GM19240 (cell line): ENCODE data around the gene REM2.

Source experiments
- DNase-seq: peaks from one replicate; pipeline ENCODE4 v3.0.0; 2011; ENCODE audit warnings: low spot score; ENCODE audit not compliant: insufficient read length

REM2 gene, protein sequence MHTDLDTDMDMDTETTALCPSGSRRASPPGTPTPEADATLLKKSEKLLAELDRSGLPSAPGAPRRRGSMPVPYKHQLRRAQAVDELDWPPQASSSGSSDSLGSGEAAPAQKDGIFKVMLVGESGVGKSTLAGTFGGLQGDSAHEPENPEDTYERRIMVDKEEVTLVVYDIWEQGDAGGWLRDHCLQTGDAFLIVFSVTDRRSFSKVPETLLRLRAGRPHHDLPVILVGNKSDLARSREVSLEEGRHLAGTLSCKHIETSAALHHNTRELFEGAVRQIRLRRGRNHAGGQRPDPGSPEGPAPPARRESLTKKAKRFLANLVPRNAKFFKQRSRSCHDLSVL

DNA sequence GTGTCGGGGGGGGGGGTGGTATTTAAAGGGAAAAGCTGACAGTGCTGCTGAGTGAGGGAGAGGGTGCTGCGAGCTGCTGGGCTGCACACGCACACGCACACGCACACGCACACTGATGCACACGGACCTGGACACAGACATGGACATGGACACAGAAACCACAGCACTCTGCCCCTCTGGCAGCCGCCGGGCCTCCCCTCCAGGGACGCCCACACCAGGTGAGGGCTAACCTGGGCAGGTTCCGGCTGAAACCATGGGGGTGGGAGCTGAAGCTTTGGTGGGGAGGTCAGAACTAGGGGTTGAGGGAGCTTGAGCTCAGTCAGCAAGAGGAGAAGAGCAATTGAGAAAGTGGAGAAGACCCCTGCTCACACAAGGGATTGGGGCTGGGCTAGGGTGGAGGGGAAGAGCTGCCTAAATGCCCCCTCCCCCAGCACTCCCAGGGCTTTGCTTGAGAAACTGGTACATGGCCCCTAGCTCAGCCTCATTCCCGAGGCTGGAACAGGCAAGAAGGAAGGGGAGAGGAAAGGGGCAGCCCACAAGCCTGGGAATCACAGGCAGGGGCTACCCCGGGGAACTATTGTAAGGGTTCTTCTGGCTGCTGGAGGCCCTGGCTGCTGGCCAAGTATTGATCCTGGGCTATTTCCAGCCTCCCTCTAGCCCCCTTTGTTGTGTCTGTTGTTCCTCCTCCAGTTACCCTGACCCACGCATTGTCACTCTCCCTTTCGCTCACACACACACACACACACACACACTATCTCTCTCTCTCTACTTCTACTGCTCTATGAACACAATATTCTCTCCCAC, at the start of gene REM2:
TSS of gene REM2 (plus strand) at position 50 of the 804 bp plus-strand sequence. CDS start at position 116, 66 bp downstream.
- DNase-seq = no peak

DNA sequence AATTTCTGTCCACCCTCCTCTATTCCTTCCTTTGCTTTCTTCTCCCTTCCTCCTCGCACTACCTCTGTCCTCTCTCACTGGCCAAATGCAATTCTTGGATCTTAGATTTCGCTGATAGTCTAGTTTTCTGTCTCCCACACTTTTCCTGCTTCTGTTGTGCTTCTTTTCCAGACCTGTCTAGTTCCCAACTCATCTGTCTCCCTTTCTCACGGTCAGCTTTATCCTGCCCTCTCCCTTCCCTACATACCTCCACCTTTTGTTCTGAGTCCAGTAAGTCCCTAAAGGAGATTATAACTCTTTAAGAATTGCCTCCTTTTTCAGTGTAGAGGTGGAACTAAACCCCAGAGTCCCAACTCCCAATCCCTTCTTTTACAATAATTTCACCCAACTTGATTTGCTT, 47.5 kb upstream of the REM2 start:
- DNase-seq = no peak

DNA sequence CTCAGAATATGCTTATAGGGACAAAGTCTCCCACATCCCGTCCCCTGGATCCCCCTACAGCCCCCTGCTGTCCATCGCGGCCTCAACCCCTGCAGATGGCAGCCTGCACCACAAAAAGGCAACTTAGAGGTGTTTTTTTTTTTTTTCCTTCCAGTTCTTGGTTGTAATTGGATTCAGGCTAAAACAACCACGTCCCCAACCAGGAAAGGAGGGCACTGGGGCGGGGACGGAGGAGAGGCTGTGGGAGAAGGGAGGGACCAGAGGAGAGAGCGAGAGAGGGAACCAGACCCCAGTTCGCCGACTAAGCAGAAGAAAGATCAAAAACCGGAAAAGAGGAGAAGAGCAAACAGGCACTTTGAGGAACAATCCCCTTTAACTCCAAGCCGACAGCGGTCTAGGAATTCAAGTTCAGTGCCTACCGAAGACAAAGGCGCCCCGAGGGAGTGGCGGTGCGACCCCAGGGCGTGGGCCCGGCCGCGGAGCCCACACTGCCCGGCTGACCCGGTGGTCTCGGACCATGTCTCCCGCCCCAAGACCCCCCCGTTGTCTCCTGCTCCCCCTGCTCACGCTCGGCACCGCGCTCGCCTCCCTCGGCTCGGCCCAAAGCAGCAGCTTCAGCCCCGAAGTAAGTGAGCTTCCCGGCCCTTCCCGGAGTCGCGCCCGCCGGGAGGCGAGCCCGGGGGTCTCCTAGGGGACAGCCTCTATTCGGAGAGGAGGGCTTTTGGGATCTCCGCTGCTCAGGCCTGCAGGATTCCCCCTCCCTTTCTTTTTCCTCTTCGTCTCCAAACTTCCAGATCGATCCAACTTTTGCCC, 46.5 kb upstream of the REM2 start, which contains the start of gene MMP14:
TSS of gene MMP14 (plus strand) at position 285 of the 813 bp plus-strand sequence. CDS start at position 518, 233 bp downstream.
- DNase-seq = no peak

DNA sequence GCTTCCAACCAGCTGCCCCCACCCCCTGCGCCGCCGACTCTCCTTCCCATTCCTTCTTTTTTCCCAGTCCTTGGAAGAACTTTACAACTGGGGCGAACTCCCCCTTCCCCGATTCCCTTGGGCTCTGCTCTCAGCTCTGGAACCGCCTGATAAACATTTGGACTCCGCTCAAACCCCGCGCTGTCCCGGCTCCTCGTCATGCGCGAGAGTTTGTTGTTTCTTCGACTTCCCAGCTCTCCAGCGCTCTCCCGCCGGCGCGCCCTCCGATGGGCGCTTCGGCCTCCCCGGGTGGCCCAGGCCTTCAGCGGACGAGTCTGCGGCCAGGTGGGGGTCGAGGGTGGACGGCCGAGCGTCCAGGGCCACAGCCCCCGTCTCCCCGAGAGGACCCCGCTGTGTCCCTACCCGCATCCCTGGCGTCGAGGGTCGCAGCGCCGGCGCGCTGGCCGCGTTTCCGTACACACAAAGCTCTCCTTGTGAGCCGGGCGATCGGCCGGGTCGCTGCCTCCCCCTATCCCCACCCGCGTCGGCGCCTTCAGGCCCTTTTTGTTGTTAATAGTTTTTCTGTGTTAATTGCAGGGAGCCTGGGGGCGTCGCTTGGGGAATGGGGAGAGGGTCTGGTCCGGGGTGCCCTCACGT, 45.8 kb upstream of the REM2 start:
- no peak for DNase-seq

DNA sequence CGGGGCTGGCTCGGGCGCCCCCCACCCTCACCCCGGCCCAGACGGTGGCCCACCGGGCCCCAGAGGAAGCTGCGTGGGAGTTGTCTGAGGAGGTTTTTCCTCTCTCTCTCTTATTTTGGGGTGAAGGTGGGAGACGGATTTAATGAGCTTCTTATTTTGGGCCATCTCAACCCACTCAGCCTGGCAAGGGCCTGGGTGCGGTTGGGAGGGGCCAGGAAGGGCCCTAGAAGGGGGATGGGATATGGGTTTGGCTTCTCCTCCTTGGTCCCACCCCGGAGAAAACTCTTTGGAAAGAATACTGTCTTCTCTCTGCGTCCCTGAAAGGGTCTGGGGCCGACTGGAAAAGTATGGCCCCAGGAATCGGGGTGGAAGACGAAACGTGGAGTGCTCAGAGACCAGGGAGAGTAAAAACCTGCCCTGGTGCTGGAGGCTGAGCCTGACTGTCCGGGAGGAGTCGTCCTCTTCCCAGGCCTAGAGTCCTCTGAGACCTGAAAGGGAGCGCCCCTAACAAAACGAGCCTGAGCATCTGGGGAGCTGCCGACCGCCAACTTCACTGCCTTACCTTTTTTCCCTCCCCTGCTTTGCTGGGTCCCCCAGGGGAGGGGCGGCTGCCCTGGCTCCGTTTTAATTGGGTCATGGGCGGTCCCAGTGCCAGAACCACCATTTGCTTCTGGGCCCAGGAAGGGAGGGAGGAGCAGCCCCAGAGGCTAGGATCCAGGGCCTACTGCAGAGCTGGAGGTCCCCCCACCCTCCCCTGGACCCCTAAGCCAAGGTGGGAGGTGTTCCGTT, 45.1 kb upstream of the REM2 start:
- no peak for DNase-seq

DNA sequence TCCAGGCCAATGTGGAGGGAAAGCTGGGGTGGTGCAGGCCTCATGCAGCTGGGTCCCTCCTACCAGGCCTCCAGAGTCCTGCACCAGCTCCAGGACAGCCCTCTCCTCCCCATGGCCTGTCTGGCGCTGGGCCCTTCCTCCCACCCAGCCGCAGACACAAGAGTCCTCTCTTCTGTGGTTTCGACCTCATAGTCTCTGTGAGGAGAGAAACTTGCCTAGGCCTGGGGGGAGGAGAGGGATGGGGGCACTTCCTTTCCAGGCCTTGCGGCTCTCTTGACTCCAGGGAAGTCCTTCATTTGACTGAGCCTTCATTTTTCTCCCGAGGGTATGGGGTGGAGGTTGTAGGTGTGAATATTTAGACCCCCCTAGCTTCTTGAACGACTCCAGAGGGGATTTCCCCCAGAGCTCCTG, 44.4 kb upstream of the REM2 start:
- no peak for DNase-seq

DNA sequence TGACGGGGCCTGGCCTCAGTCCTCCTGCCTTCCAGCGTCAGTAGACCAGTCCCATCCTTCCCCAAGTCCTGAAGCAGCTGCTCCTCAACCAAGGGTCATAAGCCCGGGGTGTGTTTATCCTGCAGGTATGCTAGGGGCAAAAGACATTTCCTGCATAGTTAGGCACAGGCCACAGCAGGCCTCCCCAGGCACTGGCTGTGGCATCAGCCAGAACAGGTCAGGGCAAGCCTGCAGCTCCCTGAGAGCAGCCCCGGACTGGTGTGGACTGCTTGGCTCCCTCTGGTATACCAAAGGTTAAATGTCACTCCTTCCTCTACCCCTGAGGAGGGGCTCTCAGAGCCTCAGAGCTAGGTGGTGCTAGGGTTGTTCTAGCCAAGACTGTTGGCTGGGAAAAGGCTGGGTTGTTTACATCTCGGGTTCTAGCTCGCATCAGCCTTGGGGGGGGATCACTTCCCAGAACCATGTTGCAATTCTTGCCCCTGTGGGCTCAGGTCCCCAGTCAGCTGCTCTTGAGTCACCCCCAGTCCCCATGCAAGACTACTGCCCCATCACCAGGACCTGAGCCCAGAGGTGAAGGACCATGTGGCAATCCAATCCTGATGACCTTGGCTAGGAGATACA, 43.8 kb upstream of the REM2 start:
- DNase-seq = no peak

DNA sequence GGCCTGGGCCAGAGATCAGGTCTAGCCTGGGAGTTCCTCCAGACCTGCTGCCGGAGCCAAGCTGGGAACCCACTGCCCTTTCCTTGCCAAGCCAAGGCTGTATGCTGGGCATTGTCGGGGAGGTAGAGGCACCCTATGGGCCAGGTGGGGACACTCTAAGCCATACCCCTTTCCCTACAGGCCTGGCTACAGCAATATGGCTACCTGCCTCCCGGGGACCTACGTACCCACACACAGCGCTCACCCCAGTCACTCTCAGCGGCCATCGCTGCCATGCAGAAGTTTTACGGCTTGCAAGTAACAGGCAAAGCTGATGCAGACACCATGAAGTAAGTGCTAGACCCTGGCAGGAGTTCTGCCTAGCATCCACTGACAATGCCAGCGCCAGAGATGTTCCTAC, 41.7 kb upstream of the REM2 start:
- no peak for DNase-seq

DNA sequence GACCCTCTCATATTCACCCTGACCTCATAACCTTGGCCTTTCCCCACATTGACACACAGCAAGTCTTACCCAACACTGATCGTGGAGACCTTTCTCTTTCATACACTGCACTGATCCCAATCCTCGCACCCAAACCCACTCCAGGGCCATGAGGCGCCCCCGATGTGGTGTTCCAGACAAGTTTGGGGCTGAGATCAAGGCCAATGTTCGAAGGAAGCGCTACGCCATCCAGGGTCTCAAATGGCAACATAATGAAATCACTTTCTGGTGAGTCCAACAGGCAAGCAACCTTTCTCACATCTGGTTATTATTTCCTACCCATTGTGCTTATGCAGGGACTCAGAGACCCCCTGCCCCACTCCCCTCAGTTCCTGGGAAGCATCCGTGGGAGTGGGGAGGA, 41.3 kb upstream of the REM2 start:
- no peak for DNase-seq

DNA sequence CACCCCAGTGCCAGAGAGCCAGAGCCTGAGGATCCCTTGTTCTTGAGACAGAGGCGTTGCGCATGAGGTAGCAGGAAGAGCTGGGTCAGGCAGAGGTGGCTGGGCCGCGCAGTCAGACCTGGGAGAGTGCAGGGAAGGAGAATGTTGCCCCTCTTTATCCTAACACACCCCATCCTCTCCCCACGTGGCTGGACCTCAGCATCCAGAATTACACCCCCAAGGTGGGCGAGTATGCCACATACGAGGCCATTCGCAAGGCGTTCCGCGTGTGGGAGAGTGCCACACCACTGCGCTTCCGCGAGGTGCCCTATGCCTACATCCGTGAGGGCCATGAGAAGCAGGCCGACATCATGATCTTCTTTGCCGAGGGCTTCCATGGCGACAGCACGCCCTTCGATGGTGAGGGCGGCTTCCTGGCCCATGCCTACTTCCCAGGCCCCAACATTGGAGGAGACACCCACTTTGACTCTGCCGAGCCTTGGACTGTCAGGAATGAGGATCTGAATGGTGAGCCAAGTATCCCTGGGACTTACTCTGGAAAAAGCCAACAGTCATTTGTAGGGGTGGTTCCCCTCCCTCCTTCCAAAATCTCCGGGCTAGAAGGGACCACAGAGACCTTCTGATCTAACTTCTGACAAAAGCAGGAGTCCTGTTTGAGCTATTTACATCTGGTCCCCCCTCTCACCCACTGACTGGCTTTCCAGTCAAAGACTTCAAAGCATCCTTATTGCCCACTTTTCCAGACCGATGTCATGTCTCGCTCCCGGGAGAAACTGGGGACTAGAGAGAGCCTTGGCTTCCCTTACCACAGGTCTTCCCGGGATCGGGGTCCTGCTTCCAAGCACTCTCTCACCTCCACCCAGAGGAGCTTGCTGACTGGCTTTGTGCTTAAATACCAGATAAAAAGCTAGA, 40.6 kb upstream of the REM2 start:
- no peak for DNase-seq

DNA sequence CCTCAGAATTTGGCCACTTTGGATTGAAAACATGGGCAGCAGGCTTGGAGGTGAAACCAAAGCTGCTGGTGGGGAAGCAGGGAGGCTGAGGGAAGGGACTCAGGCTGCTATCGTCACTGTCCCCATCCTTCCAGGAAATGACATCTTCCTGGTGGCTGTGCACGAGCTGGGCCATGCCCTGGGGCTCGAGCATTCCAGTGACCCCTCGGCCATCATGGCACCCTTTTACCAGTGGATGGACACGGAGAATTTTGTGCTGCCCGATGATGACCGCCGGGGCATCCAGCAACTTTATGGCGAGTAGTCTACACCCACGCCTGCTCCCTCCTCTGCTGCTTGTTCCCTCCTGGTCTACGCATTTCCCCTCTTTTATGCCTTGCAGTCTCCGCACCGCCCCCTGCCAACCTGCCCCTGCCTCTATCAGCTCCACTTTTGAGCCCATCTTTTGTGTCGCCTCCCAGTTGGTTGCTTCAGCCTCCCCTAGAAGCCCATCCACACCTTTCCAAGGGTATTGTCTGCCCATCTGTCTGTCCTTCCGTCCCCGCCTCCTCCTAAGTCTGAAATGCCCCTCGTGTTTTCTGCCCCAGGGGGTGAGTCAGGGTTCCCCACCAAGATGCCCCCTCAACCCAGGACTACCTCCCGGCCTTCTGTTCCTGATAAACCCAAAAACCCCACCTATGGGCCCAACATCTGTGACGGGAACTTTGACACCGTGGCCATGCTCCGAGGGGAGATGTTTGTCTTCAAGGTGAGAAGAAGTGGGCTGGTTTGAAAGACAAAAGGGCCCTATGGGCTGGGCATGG, 39.7 kb upstream of the REM2 start:
- DNase-seq = no peak

DNA sequence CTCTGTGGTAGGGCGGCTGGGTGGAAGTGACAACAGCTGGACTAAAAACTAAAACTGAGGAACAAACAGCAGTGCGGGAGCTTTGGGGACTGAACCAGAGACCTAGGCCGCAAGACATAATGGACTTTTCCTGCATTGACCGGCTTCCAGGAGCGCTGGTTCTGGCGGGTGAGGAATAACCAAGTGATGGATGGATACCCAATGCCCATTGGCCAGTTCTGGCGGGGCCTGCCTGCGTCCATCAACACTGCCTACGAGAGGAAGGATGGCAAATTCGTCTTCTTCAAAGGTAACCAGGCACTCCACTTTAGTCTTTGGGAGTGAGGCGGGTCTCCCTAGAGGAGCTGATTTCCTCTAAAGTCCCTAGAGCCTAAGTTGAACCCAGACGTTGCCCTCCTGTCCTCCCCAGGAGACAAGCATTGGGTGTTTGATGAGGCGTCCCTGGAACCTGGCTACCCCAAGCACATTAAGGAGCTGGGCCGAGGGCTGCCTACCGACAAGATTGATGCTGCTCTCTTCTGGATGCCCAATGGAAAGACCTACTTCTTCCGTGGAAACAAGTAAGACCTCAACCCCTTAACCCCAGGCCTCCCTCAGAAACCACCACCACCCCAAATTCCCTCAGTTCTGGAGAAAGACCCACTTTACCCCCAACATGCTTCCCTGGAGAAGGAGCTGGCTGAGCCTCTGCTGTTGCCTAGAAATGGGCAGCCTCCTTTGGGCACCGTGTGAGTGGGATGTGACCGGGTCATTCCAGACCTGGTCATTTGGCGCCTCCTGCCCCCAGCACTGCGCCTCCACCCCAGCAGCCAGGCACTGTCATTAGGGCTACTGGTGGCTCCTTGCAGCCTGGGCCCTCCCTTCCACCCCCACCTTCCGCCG, 38.6 kb upstream of the REM2 start:
- no peak for DNase-seq

DNA sequence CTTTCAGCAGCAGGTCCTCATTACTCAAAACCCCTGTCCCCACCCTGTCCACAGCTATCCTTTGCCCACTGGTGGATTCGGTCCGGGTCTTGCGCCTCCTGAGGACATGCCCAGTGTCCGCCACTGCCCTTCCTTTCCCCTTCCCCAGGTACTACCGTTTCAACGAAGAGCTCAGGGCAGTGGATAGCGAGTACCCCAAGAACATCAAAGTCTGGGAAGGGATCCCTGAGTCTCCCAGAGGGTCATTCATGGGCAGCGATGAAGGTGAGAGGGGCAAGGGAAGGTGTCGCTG, 38.0 kb upstream of the REM2 start:
- no peak for DNase-seq

DNA sequence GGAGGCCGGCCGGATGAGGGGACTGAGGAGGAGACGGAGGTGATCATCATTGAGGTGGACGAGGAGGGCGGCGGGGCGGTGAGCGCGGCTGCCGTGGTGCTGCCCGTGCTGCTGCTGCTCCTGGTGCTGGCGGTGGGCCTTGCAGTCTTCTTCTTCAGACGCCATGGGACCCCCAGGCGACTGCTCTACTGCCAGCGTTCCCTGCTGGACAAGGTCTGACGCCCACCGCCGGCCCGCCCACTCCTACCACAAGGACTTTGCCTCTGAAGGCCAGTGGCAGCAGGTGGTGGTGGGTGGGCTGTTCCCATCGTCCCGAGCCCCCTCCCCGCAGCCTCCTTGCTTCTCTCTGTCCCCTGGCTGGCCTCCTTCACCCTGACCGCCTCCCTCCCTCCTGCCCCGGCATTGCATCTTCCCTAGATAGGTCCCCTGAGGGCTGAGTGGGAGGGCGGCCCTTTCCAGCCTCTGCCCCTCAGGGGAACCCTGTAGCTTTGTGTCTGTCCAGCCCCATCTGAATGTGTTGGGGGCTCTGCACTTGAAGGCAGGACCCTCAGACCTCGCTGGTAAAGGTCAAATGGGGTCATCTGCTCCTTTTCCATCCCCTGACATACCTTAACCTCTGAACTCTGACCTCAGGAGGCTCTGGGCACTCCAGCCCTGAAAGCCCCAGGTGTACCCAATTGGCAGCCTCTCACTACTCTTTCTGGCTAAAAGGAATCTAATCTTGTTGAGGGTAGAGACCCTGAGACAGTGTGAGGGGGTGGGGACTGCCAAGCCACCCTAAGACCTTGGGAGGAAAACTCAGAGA, 37.0 kb upstream of the REM2 start:
- DNase-seq = no peak

DNA sequence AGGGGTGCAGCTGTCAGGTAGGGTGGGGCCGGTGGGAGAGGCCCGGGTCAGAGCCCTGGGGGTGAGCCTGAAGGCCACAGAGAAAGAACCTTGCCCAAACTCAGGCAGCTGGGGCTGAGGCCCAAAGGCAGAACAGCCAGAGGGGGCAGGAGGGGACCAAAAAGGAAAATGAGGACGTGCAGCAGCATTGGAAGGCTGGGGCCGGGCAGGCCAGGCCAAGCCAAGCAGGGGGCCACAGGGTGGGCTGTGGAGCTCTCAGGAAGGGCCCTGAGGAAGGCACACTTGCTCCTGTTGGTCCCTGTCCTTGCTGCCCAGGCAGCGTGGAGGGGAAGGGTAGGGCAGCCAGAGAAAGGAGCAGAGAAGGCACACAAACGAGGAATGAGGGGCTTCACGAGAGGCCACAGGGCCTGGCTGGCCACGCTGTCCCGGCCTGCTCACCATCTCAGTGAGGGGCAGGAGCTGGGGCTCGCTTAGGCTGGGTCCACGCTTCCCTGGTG, 36.2 kb upstream of the REM2 start:
- no peak for DNase-seq

DNA sequence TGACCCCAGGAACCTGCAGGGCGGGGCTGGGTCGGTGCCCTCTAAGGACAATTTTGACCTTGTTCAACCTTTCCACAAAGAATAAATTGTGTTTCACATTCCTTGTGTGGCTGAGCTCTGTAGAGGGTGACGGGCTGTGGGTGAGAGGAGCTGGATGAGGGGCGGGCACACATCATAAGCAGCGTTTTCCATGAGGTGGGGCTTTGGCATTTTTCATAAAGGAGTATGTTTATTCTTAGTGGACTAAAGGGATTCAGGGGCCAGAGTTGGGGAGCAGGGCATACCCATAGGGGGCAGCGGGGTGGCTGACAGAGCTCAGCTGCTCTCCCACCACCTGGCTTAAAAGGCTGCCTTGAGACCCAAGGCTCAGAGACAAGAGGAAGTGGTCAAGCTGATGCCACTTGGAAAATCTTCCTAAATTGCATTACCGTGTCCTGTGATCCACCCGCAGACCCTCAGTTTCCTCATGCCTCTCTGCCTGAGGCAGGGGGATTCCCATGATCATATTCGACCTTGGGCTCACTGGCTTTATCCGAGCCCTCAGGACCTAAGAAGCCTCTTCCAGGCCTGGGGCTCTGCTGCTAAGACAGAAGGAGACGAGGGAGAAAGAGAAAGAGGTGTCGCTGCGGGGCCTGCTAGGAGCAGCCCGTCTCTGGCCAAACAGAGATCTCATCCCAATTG, 35.2 kb upstream of the REM2 start:
- no peak for DNase-seq
